ENCODE results near the gene LMF2.

Gene LMF2

DNA sequence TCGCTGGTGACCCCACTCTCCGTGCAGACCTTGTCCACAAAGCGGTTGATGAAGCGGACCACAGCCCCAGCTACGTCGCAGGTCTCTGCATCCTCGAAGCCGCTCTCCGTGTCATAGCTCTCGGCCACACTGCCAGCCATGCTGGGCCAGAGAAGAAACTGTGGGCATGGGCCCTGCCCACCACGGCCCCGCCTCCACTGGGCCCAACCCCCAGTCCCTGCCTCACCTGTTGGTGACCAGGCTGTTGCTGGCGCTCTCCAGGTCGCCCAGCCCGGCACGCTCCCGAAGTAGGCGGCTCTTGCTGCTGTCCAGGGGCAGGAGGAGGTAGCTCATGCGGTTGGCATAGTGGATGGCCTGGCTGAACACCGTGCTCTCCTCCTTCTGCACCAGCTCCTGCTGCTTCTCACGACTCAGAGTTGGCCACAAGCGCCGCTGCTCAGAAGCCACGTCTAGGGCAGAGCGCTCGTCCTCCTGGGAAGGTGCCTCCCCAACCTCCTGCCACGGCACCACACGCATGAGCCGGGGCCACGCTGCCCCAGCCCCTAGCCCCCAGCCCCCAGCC lies 45.4 kb downstream of the LMF2 start:
- DNase-seq, result no peak

DNA sequence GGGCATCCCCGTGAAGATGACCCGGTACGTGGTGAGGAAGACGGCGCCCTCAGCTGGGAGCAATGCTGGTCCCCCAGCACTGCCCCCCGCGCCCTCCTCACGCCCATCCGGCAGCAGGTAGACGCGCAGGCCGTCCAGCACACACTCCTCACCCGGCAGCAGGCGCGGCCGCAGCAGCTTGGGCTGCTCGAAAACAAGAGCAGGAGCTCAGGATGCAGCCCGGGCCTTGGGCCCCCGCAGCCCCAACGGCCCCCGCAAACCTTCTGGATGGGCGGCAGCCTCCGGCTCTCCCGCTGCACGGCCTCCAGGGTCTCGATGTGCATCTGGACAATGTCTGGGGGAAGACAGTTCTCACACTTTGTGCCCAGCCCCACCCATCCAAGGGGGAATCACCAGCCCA lies 46.0 kb downstream of the LMF2 start:
- no peak for DNase-seq

DNA sequence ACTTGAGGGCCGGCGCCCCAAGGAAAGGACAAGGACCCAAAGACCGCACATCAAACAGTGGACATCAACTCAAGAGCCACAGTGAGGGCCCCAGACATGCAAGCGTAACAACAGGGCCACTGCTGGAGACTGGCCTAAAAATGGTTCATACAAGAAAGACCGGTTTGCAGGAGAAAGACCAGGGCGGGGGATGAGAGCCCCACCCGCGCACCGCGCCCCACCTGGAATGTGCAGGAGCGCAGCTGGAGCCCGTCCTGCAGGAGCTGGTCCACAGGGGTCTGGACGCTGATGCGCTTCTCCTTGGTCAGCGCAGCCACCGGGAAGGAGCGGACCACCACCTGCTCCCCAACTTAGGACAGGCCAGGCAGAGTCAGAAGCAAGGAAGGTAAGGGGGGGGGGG lies 46.6 kb downstream of the LMF2 start:
- DNase-seq, result no peak

DNA sequence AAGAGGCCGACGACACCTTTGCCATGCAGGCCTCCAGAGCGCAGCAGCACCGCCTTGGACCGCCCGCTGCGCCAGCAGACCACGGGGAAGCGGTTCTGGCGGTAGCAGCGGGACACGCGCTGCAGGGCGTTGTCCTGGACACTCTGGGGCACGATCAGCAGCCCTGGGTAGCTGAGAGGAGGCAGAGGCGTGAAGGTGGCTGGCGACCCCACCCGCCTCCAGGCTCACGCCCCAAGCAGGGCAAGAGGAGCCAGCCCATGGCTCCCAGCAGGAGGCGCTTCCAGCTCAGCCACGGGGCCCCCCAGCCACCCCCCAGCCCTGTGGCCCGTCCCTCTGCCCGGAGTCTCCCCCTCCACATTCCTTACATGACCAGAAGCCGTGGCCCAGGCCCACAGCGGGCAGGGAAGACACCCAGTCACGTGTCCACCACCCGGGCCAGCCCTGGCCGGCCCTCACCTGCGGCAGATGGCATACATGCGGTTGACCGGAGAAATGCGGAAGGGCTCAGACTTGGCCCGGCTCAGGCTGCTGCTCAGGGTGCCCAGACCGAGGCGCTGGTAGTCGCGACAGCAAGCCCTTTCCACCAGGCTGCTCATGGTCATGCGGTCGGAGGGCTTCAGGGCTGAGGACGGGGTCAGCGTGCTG lies 47.9 kb downstream of the LMF2 start:
- no peak for DNase-seq

DNA sequence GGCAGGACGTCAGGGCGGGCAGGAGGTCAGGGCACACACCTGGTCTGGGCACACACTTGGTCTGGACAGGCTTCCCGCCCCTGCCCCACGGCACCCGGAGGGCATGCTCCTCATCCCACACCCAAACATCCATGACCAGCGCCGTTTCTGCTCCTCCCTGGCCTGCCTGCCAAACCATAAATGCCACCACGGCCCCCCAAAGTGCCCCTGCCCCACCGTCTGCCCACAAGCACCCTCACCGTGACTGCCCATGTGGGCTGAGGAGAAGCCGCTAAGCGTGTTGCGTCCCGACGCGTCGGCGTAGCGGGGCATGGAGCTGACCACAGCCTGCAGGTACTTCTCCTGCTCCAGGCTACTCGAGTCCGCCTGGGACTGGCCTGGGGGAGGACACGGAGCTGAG lies 48.5 kb downstream of the LMF2 start:
- DNase-seq, result no peak

DNA sequence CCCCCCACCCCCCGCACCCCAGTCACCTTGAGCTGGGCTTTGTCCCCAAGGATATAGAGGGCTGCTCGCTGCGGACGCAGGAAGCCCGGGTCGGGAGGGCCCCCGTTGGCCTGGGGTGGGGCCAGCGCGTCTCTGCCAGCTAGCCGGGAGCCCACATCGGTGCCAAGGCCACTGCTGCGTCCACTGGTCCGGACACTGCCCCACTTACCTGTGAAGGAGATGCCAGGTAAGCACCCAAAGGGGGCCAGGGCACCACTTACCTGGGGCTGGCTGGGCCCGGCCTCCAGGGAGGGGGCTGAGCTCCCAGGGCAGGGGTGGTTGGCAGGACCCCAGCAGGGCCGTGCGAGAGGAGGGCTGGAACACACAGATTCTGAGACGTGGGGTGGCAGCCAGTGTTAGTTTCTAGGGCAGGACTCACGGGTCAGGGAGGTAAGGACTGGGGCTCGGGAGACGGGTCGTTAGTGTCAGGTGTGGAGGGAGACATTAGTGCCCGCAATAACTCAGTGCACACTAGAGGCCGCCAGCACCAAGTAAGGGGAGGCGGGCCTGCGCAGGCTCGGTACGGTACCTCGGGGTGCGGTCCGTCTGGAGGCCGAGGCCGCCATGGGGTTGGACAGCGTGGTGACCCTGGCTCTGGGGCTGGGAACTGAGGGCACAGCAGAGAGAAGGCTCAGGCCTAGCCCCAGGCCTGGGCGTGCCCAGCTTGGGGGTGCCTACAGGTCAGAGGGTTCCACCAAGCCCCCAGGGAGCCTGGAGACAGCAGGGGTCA lies 50.9 kb downstream of the LMF2 start:
- DNase-seq, result peak in 1 of 3 experiments; percentile 1

DNA sequence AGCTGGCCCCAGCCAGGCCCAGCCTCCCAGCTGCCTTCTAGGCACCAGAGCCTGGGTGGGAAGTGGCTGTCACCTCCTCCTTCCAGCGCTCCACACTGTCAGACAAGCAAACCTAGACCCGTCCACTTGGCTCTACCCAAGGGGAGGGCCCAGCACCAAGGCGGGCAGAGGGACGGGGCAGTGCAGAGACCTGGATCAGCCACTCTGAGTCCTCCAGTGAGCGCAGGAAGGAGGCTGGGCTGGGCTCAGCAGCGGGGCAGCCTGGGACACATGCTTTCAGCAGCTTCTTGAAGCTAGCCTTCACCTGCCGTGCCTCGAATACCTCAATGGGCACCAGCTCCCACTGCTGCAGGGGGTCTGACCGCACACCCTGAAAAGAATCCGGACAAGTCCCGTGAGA lies 51.5 kb downstream of the LMF2 start:
- no peak for DNase-seq

DNA sequence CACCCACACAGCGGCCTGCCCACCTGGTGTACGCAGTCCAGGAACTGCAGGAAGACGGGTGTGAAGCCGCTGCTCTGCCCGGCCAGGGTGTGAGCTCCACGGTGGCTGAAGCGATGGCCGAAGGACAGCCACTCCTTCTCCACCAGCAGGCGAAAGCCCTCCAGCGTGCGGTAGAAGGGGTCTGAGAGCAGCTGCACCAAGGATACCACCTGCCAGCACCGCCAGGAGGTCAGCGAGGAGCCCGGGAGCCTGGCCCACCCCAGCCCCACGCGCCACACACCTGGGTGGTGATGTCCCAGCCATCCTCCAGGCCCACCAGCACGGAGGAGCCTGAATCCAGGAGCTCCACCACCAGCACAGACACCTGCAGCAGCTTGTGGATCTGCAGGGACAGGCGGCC lies 52.3 kb downstream of the LMF2 start:
- DNase-seq, result no peak

DNA sequence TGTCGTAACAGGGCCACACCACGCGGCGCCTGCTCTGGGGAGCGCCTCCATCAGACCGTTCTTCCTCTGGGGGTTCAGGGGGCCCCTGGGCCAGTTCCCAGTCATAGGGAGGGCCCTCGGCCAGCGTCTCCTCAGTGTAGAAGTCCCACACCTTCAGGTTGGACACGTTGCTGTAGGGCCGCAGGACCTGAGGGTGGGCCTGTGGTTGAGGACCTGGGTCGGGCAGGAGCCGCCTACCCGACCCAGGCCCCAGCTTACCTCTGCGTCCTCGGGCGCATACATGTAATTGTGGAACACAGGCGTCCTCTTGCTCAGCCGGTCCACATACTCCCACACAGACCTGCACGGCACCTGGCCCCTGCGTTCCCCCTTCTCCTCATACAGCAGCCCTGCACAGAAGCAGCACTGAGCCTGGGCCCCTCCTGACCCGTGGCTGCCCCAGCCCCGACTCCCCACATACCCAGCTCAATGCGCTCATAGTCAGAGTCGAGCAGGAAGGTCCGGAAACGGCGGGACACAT lies 52.9 kb downstream of the LMF2 start:
- no peak for DNase-seq
